Kidney (tissue), 14 donors: ENCODE data around the gene FBXW5. TPM values are rescaled to one million over a fixed set of nuclear protein-coding genes. Genes with fewer than 3 reads are reported as not detected.

Experiments
- DNase-seq, 5 donors: peaks; one replicate each; pipeline ENCODE4 v3.0.0-alpha.2; 2013 to 2020
- FAIRE-seq: peaks from 2 replicates; lab custom pipeline; 2012; peaks lifted over from hg19 to GRCh38; lab: Jason Lieb, UNC
- H3K27ac ChIP-seq, 2 donors: one replicate each; pipeline ENCODE4 v1.7.0; 2013; ENCODE audit warnings: low read depth in 2 of 2, low read length in 2 of 2, inconsistent platforms in 1 of 2
- H3K27me3 ChIP-seq: one replicate; pipeline ENCODE4 v1.7.1; 2013; ENCODE audit warnings: low read length, inconsistent platforms; ENCODE audit not compliant: control insufficient read depth, insufficient read depth
- H3K36me3 ChIP-seq, 3 donors: one replicate each; pipeline versions ENCODE4 v1.7.0 to v1.7.1; 2013; ENCODE audit warnings: low read length in 3 of 3, control low read depth in 1 of 3, inconsistent platforms in 1 of 3; ENCODE audit not compliant: insufficient read depth in 3 of 3, control insufficient read depth in 2 of 3
- H3K4me1 ChIP-seq, 3 donors: one replicate each; pipeline versions ENCODE4 v1.7.0 to v1.7.1; 2013; ENCODE audit warnings: low read length in 3 of 3, inconsistent platforms in 1 of 3, low read depth in 1 of 3; ENCODE audit not compliant: control insufficient read depth in 2 of 3, insufficient read depth in 2 of 3
- H3K4me3 ChIP-seq, 3 donors: one replicate each; pipeline versions ENCODE4 v1.7.0 to v1.8.1; 2013; ENCODE audit warnings: low read length in 3 of 3, control low read depth in 1 of 3, inconsistent platforms in 1 of 3
- H3K9ac ChIP-seq, 3 donors: one replicate each; pipeline versions ENCODE4 v1.7.0 to v1.7.1; 2013; ENCODE audit warnings: low read length in 3 of 3, control low read depth in 1 of 3, inconsistent platforms in 1 of 3
- H3K9me3 ChIP-seq, 3 donors: one replicate each; pipeline versions ENCODE4 v1.7.0 to v1.7.1; 2013; ENCODE audit warnings: low read length in 3 of 3, control low read depth in 1 of 3, inconsistent platforms in 1 of 3; ENCODE audit not compliant: control insufficient read depth in 2 of 3, insufficient read depth in 1 of 3
- CTCF ChIP-seq: IDR thresholded peaks from 3 replicates; pipeline ENCODE4 v1.5.1; 2012; ENCODE audit warnings: mild to moderate bottlenecking, moderate library complexity, borderline replicate concordance; ENCODE audit not compliant: insufficient read depth; ENCODE audit errors: extremely low read depth
- intact Hi-C: fragments of 100-400 bp; cut with DNase I; formaldehyde crosslinking; loops from one replicate; pipeline ENCODE4 v1.11.1; 2022
- polyA plus RNA-seq: library from polyadenylated mRNA; stranded (reverse); fragments of 350-450 nt; fragmentation: Illumina TruSeq; extraction: RNeasy Lipid Tissue Mini Kit (QIAGEN cat#74804); gene quantifications from one replicate; pipeline ENCODE4 v1.2.3, GENCODE V29; 2014; ENCODE audit warnings: low read depth, low replicate concordance; ENCODE audit not compliant: insufficient read depth
- total RNA-seq: library from RNA; stranded (reverse); fragmentation: NEBNext Ultra II Directional; extraction: Animal tissue kit (Norgen Biotek cat#: 25700); gene quantifications from one replicate; pipeline ENCODE4 v1.2.1, GENCODE V29; 2021
- donor health status: control.
- donor health status: control.
- donor health status: control.
- donor health status: control.
- donor health status: control.
- donor health status: DM: yes; HTN: yes; CAD: no.
- donor health status: Normal renal cell carcinoma (clear cell type).

FBXW5 gene
- total and polyA plus RNA-seq, 2 donors from 2014 or later = 92.5 to 97.2 TPM

DNA sequence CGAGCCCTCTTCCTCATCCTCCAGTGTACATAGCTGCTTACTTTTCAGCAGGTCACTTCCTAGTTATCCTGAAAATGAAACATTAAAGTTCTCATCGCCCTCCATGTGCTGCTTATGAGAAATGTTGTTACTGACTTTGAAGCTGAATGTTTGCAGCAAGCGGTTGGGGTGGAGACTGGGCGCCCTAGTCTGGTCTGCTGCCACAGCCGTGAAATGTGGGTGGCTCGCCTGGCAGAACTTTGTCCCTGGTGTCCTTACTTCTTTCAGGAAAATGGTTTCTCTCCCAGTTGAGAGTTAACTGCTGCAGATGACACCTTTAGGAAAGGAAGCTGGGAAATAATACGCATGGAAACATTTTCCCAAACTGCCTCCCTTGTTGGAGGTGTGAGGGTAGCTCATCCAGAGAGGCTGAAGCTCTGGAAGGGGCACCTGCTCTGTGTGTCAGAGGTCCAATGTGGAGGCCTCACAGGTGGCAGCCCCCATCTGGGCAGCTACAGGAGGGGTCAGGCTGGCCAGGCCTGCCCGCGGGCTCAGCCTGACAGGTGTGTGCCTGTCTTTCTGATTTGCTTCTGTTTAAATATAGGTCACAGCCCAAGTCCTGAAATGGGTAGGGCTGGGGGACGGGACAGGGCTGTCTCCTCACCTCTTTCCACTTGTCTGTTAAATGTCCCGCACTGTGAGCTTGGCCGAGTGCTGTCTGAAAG lies 34.2 kb downstream of the FBXW5 start:
- no peak overlapping the region for H3K27ac ChIP-seq
- no peak for TF ChIP-seq CTCF
- H3K9me3 ChIP-seq = no peaks in the 10 kb centered on the region
- H3K4me3 ChIP-seq = no peak overlapping the region
- no peak overlapping the region for H3K9ac ChIP-seq
- intact Hi-C loops = no loop called here
- no peaks in the 10 kb centered on the region for H3K4me1 ChIP-seq
- H3K27me3 ChIP-seq = no peaks in the 10 kb centered on the region
- H3K36me3 ChIP-seq = peaks cover 0 to 10% (median 6%) of the 10 kb centered on the region in 3 donors
- FAIRE-seq = no peak
- DNase-seq = no peak

GRCh38 chr9:136907011-136907914 lies 37.3 kb downstream of the FBXW5 start:
- H3K36me3 ChIP-seq = peaks cover 0 to 6% (median 3%) of the 10 kb centered on the region in 3 donors
- intact Hi-C loops = no loop called here

GRCh38 chr9:136906266-136906665 lies 38.3 kb downstream of the FBXW5 start:
- Histone ChIP-seq H3K4me1 (peaks cover 0 to 16% (median 10%) of the 10 kb centered on the region in 3 donors), H3K9me3 (no peaks in the 10 kb centered on the region), H3K4me3 (no peak overlapping the region), H3K27ac (no peak overlapping the region), H3K36me3 (peaks cover 0 to 6% (median 3%) of the 10 kb centered on the region in 3 donors), H3K27me3 (no peaks in the 10 kb centered on the region), H3K9ac (no peak overlapping the region)
- intact Hi-C loops = no loop called here
- FAIRE-seq (no peak), DNase-seq (no peak)
- no peak for TF ChIP-seq CTCF

More at GRCh38 chr9:136907011-136907914, 37.3 kb downstream of the FBXW5 start:
- Histone ChIP-seq H3K27ac (no peak overlapping the region), H3K9me3 (no peaks in the 10 kb centered on the region), H3K4me3 (no peak overlapping the region), H3K4me1 (peaks cover 0 to 7% (median 5%) of the 10 kb centered on the region in 3 donors), H3K27me3 (no peaks in the 10 kb centered on the region), H3K9ac (no peak overlapping the region)
- FAIRE-seq (no peak), DNase-seq (no peak)
- TF ChIP-seq CTCF = no peak
